C4-2B (cell line): Measurements from ENCODE around the gene TRRAP.
"Not testable (repeated sequence)": the region's sequence is repeated elsewhere in the genome, so short reads cannot be mapped to it uniquely, and the experiment has no call there.

Experiments
- ZFX ChIP-seq: fragments of 450-650 bp; IDR thresholded peaks from 2 replicates; pipeline ENCODE4 v1.6.1; 2017
- TF ChIP-seq, protein P1 (sequence below): fragments of 450-650 bp; conservative IDR thresholded peaks from 2 replicates; pipeline ENCODE4 v1.5.1; 2017; ENCODE audit warnings: mild to moderate bottlenecking

GRCh38 chr7:98873610-98874009, 4.7 kb upstream of the TRRAP start:
- TF ChIP-seq, protein P1, sequence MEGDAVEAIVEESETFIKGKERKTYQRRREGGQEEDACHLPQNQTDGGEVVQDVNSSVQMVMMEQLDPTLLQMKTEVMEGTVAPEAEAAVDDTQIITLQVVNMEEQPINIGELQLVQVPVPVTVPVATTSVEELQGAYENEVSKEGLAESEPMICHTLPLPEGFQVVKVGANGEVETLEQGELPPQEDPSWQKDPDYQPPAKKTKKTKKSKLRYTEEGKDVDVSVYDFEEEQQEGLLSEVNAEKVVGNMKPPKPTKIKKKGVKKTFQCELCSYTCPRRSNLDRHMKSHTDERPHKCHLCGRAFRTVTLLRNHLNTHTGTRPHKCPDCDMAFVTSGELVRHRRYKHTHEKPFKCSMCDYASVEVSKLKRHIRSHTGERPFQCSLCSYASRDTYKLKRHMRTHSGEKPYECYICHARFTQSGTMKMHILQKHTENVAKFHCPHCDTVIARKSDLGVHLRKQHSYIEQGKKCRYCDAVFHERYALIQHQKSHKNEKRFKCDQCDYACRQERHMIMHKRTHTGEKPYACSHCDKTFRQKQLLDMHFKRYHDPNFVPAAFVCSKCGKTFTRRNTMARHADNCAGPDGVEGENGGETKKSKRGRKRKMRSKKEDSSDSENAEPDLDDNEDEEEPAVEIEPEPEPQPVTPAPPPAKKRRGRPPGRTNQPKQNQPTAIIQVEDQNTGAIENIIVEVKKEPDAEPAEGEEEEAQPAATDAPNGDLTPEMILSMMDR = not testable (repeated sequence)
- TF ChIP-seq ZFX = not testable (repeated sequence)
